GM18526 (cell line): Measurements from ENCODE around the gene TMTC2.

Experiments used
- POLR2A ChIP-seq: IDR thresholded peaks from 3 replicates; pipeline ENCODE4 v1.6.1; 2011; ENCODE audit not compliant: insufficient read length; ENCODE audit errors: extremely low read depth

Gene TMTC2

DNA sequence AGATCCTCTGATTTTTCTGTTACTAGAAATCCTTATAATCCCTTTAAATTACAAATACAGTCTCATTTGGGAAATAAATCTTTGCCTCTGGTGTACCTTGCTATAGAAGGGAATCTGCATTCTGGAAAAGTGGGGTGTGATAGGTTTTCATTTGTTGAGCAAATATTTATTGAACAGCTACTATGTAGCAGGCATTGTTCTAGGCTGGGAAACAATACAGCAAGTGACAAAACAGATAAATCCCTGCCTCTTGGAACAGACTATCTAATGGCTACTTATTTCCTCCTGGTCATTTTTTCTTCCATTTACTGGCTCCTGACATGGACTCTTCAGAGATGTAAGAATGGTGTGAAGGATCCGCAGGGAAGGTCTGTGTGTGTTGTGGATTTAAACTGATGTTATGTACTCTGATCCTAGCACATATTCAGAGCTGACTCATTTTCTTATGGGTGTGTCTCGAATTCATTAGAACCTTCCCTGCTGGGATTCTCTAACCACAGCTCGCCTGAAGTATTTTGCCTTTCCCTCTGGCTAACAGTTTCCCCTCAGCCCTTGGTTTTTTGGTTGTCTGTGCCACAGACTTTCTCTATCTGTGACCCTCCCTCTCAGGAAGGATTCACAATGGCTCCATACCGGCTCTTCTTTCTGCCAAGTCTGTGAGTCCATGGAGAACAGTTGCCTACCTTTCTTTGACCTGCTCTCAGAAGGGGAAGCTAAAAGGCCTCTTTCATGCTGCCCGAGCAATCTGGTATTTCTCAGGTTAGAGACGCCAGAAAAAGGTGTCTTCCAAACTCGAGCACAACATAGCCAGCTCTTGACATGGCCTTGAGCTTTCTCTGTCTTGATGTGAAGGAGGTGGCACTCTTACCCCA lies 53.7 kb downstream of the TMTC2 start:
- TF ChIP-seq POLR2A, result no peak

DNA sequence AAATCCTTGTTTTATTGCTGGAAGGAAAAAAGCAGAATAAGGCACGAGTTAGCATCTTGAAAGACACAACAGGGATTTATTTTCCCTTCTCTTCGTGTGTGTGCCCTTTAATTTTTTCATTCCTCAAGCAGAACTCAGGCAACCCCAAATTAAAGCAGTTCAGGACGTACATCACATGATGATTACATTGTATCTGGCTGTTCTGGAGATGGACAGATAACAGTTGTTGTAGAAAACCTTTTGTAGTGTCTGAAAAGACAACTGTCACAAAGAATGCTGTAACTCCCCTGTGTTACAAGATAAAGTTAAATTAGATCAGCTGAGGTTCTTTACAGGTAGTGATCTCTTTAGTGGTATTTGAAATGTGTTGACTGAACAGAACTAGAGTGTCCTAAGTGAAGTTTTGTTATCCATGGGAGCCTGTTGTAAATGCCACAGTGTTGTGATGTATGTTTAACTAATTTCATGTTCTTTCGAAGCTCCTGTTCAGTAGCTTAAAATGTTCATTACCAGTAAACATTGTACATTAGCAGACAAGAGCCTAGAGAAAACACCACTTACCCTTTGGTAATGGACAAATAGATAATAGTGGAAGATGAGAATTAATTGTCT lies 58.5 kb downstream of the TMTC2 start:
- TF ChIP-seq POLR2A, result no peak

DNA sequence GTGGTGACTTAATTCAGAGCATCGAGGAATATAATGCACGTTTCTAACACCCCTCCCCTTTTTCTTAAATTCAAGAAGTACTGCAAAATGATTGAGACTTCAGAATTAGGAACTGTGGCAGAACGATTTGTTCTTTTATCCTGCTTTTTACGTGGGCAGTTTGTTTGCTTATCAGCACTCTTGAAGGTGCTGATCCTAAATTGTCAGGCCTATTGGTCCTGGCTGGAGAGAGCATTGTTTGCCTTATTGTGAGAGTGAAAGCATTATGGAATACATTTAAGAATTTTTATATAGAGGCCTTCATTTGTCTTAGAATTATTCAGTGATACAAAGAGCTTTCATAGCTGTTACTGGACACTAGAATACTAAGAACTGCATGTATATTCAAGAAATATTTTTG lies 59.1 kb downstream of the TMTC2 start:
- TF ChIP-seq POLR2A, result no peak

DNA sequence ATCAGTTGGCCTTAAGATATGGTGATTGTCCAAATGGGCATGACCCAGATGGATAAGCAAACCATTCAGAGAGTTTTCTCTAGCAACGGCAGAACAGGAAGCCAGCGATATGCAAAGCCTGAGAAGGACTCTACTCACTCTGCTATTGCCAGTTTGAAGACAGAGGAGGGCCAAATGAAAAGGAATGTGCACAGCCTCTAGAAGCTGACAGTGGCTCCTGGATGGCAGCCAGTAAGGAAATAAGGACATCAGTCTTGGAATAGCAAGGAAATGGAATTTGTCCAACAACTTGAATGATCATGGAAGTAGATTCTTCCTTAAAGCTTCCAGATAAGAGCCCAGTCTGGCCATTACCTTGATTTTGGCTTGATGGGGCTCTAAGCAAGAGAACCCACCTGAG lies 60.0 kb downstream of the TMTC2 start:
- TF ChIP-seq POLR2A, result no peak

DNA sequence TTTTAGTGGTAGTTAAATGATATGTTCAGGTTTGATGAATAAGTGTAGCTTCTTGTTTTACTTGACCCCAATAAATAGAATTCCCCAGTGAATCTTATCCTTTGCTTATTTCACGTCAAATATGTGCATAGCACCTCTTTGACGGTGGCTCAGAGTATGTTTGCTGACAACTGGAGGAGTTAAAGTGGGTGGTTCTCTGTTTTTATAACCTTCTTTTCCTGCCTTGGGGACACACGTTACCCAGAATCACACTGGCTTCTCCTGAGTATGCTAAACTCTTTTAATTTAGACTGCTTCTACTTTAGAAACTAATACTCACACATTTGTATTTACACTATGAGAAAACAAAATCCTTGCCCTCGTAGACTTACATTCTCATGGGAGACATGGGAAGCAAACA lies 62.3 kb downstream of the TMTC2 start:
- TF ChIP-seq POLR2A, result no peak

DNA sequence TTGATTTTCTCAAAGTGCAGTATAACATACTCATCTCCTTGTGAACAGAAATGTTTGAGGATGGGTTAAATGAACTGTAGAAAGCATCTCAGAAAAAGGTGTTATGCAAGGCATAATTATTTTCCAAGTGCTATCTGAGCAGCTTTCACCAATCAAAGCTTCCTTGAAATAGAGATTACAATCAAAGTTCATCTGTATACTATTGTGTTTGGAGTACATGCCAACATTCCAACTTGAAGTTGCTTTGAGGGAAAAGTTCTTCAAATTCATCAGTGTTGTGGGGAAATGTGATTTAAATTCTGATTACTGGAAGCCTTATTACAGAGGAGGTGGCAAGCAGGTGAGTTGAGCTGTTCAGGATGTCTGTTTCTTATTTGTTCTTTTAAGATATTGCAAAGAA lies 68.2 kb downstream of the TMTC2 start:
- TF ChIP-seq POLR2A, result no peak

DNA sequence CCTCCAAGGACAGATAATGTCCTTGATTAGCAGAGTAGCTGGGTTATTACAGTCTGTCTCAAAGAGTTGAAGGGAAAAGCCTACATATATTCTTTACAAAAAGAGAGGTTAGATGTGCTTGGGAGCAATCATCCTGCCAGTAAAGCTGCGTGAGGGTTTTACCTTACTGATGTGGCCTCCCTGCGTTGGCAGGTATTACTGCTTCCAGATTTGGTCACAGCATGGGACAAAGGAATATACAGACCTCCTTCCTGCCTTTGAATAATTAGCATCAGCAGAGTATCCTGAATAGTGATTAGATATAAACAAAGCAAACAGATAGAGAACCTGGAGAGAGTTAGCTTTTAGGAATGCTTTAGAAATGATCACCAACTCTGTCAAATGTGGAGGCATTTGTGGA lies 69.6 kb downstream of the TMTC2 start:
- TF ChIP-seq POLR2A, result no peak

- TF ChIP-seq POLR2A, result no peak
Measured at GRCh38 chr12:82757059-82757458, 70.4 kb downstream of the TMTC2 start.

DNA sequence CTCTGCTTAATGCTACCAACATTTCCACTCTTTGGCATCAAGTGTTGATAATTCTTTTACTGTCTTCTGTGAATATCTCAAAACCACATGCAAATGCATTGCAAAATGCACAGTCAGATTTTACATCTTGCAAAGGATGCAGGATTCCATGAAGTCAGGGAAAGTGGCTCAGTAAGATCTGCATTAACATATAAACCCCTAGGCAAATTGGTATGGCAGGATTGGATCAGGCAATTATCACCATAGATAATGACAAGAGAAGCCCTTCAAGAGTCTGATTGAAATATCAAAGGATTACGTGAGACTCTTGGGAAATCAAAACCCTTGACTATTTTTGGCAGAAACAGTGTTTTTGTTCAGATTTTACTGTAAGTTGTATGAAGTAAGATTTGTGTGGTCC lies 71.0 kb downstream of the TMTC2 start:
- TF ChIP-seq POLR2A, result no peak

GRCh38 chr12:82758749-82759330 lies 72.1 kb downstream of the TMTC2 start:
- no peak for TF ChIP-seq POLR2A

DNA sequence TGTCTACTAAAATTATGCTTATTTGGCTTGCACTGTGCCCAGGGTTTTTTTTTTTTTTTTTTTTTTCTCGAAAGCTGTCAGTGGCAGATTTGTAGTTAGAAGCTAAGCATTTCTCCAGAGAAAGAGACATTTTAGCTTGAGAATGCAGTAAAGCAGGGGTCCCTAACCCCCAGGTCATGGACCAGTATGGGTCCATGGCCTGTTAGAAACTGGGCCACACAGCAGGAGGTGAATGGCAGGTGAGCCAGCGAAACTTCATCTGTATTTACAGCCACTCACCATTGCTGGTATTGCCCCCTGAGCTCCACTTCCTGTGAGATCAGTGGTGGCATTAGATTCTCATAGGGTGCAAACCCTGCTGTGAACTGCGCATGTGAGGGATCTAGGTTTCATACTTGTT lies 73.7 kb downstream of the TMTC2 start:
- TF ChIP-seq POLR2A, result no peak

- no peak for TF ChIP-seq POLR2A
Measured at GRCh38 chr12:82765971-82766705, 79.4 kb downstream of the TMTC2 start.

- no peak for TF ChIP-seq POLR2A
Measured at GRCh38 chr12:82774666-82775065, 88.0 kb downstream of the TMTC2 start.

- no peak for TF ChIP-seq POLR2A
Measured at GRCh38 chr12:82780517-82780916, 93.8 kb downstream of the TMTC2 start.

- no peak for TF ChIP-seq POLR2A
Measured at GRCh38 chr12:82781309-82781997, 94.7 kb downstream of the TMTC2 start.

DNA sequence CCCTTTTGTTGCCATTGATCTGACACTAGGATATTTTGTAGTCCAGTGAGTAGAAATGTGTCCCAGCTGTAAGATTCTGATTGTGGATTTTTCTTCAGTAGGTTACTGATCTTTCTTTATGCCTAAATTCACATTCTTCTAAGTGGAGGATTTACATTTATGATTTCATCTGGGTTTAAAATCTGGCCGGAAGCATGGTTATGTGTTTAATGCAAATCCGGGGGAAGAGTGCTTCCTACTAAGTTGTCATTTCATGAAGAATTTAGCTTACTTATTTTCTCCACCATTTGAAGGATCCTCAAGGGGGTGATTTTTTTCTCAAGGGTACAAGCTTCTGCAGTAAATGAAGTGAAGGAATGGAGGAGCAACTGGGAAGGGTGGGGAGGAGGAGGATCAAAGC lies 96.7 kb downstream of the TMTC2 start:
- no peak for TF ChIP-seq POLR2A

DNA sequence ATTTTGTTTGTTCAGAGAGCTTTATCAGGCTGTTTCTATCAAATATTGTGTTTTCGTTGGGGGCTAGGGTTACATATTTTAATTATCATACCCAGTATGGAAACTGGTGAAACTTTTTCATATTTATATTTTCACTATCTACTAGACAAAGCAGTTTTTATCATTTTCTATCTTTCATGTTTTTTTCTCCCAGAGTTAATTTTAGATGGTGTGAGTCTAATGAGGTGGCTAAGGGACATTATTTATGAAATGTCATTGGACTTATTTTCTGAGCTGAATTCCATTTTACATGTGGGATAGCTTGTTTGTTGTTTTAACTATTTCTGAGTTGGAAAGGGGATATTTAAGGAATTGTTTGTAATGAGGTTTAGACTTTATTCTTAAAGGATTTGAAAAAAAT lies 100.3 kb downstream of the TMTC2 start:
- no peak for TF ChIP-seq POLR2A
